HG02798 (cell line): ENCODE measurements around the gene RXRA.
"Not testable (repeated sequence)": the region's sequence is repeated elsewhere in the genome, so short reads cannot be mapped to it uniquely, and the experiment has no call there.

ENCODE experiments used
- ATAC-seq: cut with Tn5 transposase; IDR thresholded peaks from one replicate; pipeline ENCODE4 v1.9.1; 2021; ENCODE audit warnings: mild to moderate bottlenecking; ENCODE audit not compliant: unreplicated experiment, poor library complexity

RXRA gene

GRCh38 chr9:134306636-134307600 is 19.3 kb upstream of the RXRA start:
- no peak for ATAC-seq

DNA sequence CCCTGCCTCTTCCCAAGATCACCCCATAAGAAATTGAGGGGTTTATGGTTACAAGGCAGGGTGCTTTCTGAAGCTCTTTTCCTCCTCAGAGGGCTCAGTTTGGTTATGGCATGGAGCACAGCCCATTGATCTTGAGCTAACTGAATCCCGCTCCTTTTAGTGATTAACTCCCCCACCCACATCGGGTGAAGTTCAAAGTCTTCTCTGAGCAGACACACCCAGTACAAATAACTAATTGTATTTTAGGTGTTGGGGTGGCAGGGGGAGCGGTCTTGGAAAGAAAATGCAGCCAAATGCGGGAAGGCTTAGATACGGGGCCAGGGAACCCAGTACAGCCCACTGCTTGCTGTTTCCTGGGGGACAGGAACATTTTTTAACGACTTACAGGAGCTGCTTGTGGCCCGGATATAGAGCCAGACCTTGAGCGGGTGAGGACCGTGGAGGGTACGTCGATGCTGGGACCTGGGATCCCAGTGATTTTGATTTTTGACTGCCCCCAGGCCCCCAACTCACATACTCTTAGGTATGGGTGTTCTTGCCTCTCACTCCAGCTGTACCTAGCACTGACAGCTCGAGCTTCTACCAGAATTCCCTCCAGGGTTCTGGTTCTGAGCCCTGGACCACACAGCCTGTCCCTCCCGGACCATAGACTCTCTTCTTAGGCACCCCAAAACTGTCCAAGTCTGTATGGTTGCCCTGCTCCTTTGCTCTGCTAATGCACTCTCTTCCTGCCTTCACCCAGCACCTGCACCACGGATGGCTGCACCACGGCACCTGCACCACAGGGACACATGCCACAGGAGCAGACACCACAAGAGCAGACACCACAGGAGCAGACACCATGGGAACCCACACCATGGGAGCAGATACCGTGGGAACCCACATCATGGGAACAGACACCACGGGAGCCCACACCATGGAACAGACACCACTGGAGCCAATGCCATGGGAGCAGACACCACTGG is 18.3 kb upstream of the RXRA start:
- ATAC-seq, result no peak

DNA sequence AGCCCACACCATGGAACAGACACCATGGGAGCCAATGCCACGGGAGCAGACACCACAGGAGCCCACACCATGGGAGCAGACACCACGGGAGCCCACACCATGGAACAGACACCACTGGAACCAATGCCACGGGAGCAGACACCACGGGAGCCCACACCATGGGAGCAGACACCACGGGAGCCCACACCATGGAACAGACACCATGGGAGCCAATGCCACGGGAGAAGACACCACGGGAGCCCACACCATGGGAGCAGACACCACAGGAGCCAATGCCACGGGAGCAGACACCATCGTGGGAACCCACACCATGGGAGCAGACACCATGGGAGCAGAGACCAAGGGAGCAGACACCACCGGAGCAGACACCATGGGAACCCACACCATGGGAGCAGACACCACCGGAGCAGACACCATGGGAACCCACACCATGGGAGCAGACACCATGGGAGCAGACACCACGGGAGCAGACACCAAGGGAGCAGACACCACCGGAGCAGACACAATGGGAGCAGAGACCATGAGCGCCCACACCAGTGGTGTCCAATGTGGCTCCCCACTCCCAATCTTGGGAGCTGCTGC is 17.5 kb upstream of the RXRA start:
- ATAC-seq, result not testable (repeated sequence)

- no peak for ATAC-seq
Measured at GRCh38 chr9:134313470-134313869, 12.8 kb upstream of the RXRA start.

DNA sequence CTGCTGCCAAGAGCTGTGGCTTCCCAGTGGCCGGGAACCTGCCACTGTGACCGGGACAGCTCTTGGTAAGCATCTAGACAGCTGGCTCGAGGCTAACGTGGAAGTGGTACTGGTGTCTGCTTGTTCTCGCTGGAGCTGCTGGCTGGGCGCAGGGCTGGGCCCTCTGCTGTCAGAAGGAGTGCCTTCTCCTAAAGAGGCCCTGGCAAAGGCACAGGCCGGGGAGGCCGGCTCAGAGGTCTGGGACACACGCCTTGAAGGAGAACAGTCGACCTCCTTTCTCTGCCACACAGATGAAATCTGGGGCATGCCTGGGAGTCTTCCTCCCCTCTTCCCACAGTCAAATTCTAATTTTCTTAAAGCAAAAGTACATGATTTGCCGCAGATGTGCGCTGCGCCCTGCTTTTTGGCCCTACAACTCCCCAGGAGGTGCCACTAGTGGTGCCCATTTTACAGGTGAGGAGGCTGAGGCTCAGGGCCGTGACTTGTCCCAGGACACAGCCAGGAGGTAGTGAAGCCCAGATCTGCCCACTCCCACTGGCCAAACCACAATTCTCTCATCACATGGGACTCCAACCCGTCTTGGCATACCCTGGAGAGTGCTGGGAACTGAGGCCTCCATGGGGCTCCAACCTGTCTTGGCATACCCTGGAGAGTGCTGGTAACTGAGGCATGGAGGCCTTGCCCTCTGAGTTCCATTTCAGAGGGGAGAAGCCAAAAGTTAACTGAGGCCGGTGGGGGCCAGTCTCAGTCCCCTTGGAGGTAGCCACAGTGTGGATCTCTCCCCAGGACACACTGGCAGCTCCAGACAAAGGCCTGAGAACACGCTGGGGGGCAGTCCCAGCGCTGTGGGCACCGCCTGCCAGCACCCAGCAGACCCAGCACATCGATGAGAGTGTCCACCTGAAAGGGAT is 12.0 kb upstream of the RXRA start:
- no peak for ATAC-seq

DNA sequence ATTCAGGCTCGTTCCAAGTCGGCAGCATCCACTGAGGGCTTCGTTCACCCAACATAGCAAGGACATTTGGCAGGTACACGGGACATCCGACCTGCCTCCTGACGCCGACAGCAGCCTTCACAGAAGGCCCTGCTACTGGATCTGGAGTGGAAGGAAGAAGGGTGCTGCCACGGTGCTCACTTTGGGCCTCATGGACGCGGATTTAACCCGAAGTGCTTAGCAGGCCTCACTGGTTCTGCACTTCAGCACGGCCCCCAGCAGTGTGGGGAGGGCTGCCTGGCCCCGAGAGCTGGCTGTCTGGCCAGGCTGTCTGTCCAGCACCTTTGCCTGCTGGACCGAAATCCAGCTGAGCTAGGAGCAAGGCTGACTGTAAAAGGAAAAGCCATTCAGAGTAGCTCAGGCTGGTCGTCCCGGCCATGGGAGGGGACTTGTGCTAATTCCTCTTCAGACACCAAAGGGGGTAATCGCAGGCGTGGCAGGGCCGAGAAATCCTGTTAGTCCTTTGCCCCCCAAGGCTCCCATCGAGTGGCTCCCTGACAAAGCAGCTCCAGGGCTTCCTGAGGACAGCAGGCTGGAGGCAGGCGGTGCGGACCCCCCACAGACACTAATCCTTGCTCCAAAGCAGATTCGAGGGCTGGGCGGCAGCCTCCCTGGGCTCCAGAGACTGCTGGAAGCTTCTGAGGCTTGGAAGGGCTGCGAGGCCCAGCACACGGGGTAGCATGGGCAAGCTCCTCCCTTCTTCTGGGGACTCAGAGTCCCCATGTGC is 11.1 kb upstream of the RXRA start:
- ATAC-seq, result no peak

DNA sequence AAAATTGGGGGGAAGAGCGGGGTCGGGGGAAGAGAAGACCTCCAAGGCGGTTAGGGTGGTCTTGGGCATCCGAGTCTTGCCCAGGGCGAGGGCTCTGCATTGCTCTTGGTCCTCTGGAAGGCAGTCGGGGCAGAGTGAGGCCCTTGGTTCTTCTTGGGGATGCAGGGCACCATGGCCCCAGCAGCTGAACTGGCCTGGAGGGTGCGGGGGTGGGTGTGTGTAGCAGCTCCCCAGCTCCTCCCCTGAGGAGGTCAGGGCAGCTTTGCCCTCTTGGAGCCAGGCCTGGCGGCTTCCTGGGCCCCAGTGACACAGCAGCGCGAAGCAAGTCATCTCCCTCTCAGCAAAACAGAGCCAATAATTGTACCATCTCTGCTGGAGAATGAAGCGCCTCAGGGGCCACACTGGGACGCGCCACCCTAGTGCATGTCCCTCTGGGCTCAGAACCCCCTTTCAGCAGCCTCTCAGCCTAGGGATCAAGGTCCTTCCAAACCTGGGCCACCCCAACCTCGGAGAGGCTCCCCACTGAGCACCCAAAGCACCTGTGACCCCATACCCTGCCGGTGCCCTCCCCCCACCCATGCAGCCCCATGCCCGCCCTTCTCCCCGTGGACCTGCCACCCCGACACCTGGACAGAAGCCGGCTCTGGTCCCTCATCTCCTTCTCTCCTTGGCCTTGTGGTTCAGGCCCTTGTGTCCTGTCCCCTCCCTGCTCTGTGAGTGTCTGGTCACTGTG is 10.4 kb upstream of the RXRA start:
- ATAC-seq, result no peak

- no peak for ATAC-seq
Measured at GRCh38 chr9:134316449-134317160, 9.7 kb upstream of the RXRA start.

DNA sequence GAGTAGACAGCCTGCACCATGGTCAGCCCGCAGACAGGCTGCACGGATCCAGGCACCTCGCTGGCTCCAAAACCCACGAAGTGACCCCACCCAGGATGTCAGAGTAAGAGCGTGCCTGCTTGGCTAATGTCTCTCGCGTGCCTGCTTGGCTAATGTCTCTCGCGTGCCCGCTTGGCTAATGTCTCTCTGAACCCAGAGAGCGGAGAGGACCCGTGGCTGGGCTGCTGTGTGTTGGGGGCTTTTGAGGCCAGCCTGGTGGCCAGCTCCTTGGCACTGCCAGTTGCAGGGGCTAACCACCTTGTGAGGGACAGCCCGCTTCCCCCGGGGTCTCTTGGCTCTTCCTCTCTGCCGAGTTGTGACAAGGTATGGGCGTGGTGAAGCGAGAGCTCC is 8.9 kb upstream of the RXRA start:
- no peak for ATAC-seq

GRCh38 chr9:134317790-134318414 is 8.4 kb upstream of the RXRA start:
- ATAC-seq, result no peak

DNA sequence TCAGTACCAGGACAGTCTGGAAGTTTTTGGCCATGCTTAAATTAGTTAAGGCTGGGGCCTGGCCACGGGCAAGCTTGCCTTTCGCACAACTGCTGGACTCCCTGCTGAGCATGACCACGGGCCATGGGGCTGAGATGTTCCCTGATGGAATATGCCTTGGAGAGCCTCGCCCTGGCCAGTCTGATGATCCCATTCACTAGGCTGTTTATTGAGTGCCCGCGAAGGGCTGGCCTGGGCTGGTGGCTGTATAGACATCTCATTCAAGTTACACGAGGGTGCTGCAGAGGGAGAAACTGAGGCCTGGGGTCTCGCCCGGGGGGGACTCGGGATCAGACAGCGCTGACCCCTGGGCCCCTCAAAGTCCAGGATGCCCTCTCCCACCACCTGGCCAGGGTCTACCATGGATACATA is 7.8 kb upstream of the RXRA start:
- ATAC-seq, result no peak

- no peak for ATAC-seq
Measured at GRCh38 chr9:134318941-134319305, 7.3 kb upstream of the RXRA start.

DNA sequence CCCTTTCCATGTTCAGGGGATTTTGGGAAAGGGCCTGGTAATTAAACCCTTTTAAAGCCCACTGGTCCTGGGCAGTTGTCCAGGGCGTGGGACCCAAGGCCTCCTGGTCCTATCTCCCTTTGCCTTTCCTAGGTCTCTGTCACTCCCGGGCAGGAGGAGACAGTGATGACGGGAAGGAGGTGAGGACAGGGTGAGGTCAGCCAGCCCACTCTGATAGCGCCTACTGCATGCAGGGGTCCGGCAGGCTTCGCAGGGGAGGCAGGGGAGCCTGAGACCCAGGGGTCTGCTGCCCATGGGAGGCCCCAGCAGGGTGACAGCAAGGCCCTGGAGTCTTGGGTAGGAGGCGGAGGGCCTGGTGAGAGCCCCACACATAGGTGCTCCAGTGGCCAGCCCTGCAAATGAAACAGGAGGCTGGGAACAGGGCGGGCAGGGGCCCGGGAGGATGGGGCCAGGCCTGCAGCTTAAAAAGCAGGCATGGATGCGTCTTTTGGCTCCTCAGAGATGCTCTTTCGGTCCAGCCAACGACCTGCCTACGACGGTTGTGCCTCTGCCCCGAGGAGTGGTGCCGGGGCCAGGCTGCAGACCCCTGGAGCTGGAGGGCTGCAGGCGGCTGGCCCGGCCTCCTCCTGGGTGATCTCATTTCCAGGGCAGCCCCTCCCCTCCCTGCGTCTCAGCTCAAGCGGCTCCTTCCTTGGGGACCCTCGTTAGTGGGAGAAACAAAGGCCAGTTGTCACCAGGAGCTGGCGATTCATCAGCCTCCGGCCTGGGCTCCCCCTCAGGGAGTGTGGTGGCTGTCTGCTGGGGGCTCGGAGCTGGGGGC is 6.7 kb upstream of the RXRA start:
- ATAC-seq, result no peak

GRCh38 chr9:134320126-134320867 is 6.0 kb upstream of the RXRA start:
- ATAC-seq, result no peak

GRCh38 chr9:134320868-134321471 is 5.3 kb upstream of the RXRA start:
- no peak for ATAC-seq
